ENCODE measurements around the gene HORMAD2. TPM values are rescaled to one million over a fixed set of nuclear protein-coding genes. Genes with fewer than 3 reads are reported as not detected.
"Not testable (repeated sequence)": the region's sequence is repeated elsewhere in the genome, so short reads cannot be mapped to it uniquely, and the experiment has no call there.

The HORMAD2 gene
- polyA plus RNA-seq, 4 donors, result not detected

DNA sequence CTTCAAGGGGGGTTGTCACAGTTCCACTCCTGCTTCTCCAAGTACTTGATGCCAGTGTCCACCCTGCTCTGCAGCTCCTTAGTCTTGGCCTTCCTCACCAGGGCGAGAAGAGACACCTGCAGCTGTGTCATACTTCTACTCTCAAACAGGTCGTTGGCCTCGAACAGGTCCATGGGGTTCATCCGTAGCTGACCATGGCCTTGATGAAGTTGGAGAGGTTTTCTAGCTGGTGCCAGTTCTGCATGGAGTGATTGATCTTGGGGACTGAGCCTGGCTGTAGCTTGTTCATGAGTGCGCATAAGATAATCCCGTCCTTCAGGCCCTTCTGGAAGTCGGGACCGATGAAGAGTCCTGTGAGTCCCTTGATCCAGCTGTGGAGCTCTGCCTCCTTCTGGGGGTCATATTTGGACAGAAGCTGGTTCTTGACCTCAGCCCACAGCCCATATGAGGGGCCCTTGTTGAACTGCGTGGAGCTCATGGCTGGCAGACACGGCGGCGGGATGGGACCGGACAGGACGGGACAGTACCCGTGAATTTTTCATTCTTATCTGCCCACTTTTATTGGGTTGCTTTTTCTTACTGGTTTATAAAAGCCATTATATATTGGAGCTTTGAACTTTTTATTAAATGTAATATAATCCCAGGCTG, 33.4 kb upstream of the HORMAD2 start:
- Histone ChIP-seq H3K4me3 (ENCODE audit: low read depth in 1 of 3, low read length in 3 of 3) (no peak overlapping the region), H3K36me3 (ENCODE audit: control insufficient read depth in 3 of 3, insufficient read depth in 2 of 3, low read depth in 1 of 3, low read length in 3 of 3) (peaks cover 0 to 2% (median 0%) of the 10 kb centered on the region in 3 donors), H3K9me3 (ENCODE audit: control insufficient read depth in 2 of 2, insufficient read depth in 1 of 2, low read depth in 1 of 2, low read length in 1 of 2) (no peaks in the 10 kb centered on the region), H3K27ac (ENCODE audit: low read depth in 1 of 3, low read length in 2 of 3) (no peak overlapping the region), H3K4me1 (ENCODE audit: control insufficient read depth in 3 of 3, insufficient read depth in 2 of 3, low read depth in 1 of 3, low read length in 2 of 3) (peaks cover 4 to 23% (median 5%) of the 10 kb centered on the region in 3 donors), H3K27me3 (ENCODE audit: control insufficient read depth in 3 of 3, insufficient read depth in 3 of 3, low read length in 3 of 3) (no peaks in the 10 kb centered on the region)
- no peak for DNase-seq
- WGBS, 3 donors, result 76 to 93% (median 80%) methylated on average over 15 of the region's 15 CpGs
- FAIRE-seq, result no peak

DNA sequence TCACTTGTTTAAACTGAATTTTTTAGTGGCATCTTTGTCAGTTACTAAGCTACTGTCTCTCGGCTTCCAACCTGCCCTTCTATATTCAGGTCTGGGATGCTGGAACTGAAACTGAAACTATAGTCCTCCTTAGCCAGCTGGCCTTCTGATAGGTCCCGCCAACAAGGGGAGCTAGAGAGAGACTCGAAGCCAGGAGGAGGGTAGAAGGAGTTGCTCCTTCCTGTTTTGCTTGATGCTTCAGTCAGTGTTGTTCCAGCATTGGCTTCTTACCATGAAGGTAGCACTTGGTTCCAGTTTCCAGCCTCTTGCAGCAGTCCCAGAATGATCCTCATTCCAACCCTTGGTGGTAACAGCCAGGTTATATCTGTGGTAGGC, 32.9 kb upstream of the HORMAD2 start:
- 9 to 30% (median 22%) methylated on average over 3 of the region's 3 CpGs for WGBS, 3 donors
- Histone ChIP-seq H3K27me3 (ENCODE audit: control insufficient read depth in 3 of 3, insufficient read depth in 3 of 3, low read length in 3 of 3) (no peaks in the 10 kb centered on the region), H3K9me3 (ENCODE audit: control insufficient read depth in 2 of 2, insufficient read depth in 1 of 2, low read depth in 1 of 2, low read length in 1 of 2) (no peaks in the 10 kb centered on the region), H3K36me3 (ENCODE audit: control insufficient read depth in 3 of 3, insufficient read depth in 2 of 3, low read depth in 1 of 3, low read length in 3 of 3) (peaks cover 0 to 2% (median 0%) of the 10 kb centered on the region in 3 donors), H3K4me3 (ENCODE audit: low read depth in 1 of 3, low read length in 3 of 3) (no peak overlapping the region), H3K27ac (ENCODE audit: low read depth in 1 of 3, low read length in 2 of 3) (no peak overlapping the region), H3K4me1 (ENCODE audit: control insufficient read depth in 3 of 3, insufficient read depth in 2 of 3, low read depth in 1 of 3, low read length in 2 of 3) (peaks cover 4 to 23% (median 5%) of the 10 kb centered on the region in 3 donors)
- no peak for FAIRE-seq
- DNase-seq, result peak; percentile 49 to 85

DNA sequence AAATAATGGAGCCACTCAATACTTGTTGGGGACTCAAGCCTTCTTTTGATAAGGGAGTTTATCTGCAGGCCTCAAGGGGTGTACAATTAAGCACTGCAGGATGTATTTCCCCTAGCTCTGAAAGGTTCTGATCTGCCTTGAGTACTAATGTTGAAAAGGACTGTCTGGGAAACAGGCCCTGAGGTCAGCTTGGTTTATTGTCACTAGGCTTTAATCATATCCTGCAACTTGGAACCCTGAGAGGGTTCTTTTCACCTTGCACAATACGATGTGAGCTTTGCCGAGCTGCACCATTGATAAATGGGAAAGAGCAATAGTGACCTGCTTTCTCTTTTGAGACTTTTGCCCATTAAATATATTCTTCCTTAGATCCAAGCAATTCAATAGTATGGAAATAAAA, 31.6 kb upstream of the HORMAD2 start:
- H3K27me3 ChIP-seq (ENCODE audit: control insufficient read depth in 3 of 3, insufficient read depth in 3 of 3, low read length in 3 of 3), result no peaks in the 10 kb centered on the region
- no peaks in the 10 kb centered on the region for H3K9me3 ChIP-seq (ENCODE audit: control insufficient read depth in 2 of 2, insufficient read depth in 1 of 2, low read depth in 1 of 2, low read length in 1 of 2)
- H3K4me3 ChIP-seq (ENCODE audit: low read depth in 1 of 3, low read length in 3 of 3), result no peak overlapping the region
- peaks cover 2 to 17% (median 3%) of the 10 kb centered on the region in 3 donors for H3K4me1 ChIP-seq (ENCODE audit: control insufficient read depth in 3 of 3, insufficient read depth in 2 of 3, low read depth in 1 of 3, low read length in 2 of 3)
- peaks cover 0 to 2% (median 0%) of the 10 kb centered on the region in 3 donors for H3K36me3 ChIP-seq (ENCODE audit: control insufficient read depth in 3 of 3, insufficient read depth in 2 of 3, low read depth in 1 of 3, low read length in 3 of 3)
- WGBS, 3 donors, result 78 to 91% (median 87%) methylated on average over 2 of the region's 2 CpGs
- DNase-seq (peak in 1 of 2 donors; percentile 19), FAIRE-seq (no peak)
- peak overlapping the region in 1 of 3 donors; percentile 8 for H3K27ac ChIP-seq (ENCODE audit: low read depth in 1 of 3, low read length in 2 of 3)

DNA sequence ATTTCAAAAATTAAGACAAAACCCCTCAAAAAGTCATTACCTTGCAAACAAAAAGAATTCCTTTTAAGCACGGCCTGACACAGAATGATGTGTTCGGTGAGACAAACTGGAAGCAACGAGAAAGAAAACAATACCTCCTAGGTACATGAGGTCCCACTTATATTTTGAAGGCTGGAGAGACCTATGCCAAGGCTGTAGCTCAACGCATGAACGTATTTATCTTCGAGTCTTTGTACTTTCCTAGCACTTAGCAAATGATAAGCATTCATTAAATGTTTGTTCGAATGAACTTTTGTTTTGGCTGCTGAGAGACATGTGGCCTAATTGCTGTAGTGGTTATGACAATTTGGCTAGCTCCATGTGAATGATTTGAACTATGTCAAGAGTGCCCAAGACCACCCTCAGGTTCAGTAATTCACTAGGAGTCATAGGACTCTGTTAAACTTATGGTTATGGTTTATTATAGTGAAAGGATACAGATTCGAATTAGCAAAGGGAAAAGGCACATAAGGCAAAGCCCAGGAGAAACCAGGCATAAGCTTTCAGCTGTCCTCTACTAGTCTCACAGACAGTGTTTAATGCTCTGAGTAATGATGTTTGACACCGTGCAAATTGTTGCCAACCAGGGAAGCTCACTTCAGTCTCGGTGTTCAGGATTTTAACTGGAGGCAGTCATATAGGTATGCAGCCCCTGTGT, 26.0 kb upstream of the HORMAD2 start:
- Histone ChIP-seq H3K9me3 (ENCODE audit: control insufficient read depth in 2 of 2, insufficient read depth in 1 of 2, low read depth in 1 of 2, low read length in 1 of 2) (peaks cover 0 to 9% of the 10 kb centered on the region in 2 donors), H3K27ac (ENCODE audit: low read depth in 1 of 3, low read length in 2 of 3) (no peak overlapping the region), H3K27me3 (ENCODE audit: control insufficient read depth in 3 of 3, insufficient read depth in 3 of 3, low read length in 3 of 3) (no peaks in the 10 kb centered on the region), H3K36me3 (ENCODE audit: control insufficient read depth in 3 of 3, insufficient read depth in 2 of 3, low read depth in 1 of 3, low read length in 3 of 3) (no peaks in the 10 kb centered on the region), H3K4me3 (ENCODE audit: low read depth in 1 of 3, low read length in 3 of 3) (no peak overlapping the region), H3K4me1 (ENCODE audit: control insufficient read depth in 3 of 3, insufficient read depth in 2 of 3, low read depth in 1 of 3, low read length in 2 of 3) (peaks cover 0 to 7% (median 0%) of the 10 kb centered on the region in 3 donors)
- DNase-seq (no peak), FAIRE-seq (no peak)
- WGBS, 3 donors, result 74 to 79% (median 77%) methylated on average over 10 of the region's 10 CpGs

DNA sequence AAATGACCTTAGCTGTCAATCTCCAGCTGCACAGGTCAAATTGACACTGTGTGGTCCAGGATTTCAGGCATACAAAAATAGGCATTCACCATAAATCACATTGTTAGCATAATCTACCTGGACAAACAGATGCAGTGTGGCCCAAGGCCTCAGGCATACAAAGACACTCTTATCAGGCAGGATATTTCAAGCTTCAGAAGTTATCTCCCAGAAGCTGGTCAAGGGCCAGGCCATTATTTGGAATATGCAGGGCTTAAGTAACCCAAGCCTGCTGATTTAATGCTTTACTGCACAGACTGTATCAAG, 25.5 kb upstream of the HORMAD2 start:
- Histone ChIP-seq H3K27ac (ENCODE audit: low read depth in 1 of 3, low read length in 2 of 3) (no peak overlapping the region), H3K36me3 (ENCODE audit: control insufficient read depth in 3 of 3, insufficient read depth in 2 of 3, low read depth in 1 of 3, low read length in 3 of 3) (no peaks in the 10 kb centered on the region), H3K4me1 (ENCODE audit: control insufficient read depth in 3 of 3, insufficient read depth in 2 of 3, low read depth in 1 of 3, low read length in 2 of 3) (peaks cover 0 to 7% (median 0%) of the 10 kb centered on the region in 3 donors), H3K27me3 (ENCODE audit: control insufficient read depth in 3 of 3, insufficient read depth in 3 of 3, low read length in 3 of 3) (no peaks in the 10 kb centered on the region), H3K4me3 (ENCODE audit: low read depth in 1 of 3, low read length in 3 of 3) (no peak overlapping the region), H3K9me3 (ENCODE audit: control insufficient read depth in 2 of 2, insufficient read depth in 1 of 2, low read depth in 1 of 2, low read length in 1 of 2) (peaks cover 0 to 9% of the 10 kb centered on the region in 2 donors)
- FAIRE-seq, result no peak
- DNase-seq, result no peak

DNA sequence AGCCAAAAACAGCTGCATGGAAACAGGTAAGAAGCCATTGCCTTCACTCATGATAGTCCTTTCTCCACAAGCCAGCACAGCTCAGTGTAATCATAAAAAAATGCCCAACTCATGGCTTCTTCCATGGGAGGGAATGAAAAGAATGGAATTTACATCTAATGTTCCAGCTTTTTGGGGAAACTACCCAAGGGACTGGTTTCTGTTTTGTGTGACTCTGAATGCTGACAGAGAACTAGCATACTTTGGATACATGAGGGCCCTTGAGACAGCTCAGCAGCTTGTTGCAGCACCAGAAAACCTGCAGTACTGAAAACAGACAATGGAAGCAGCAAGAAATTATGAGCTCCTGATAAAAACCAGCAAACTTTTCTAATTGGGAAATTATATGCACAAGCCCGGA, 24.2 kb upstream of the HORMAD2 start:
- peaks cover 0 to 9% of the 10 kb centered on the region in 2 donors for H3K9me3 ChIP-seq (ENCODE audit: control insufficient read depth in 2 of 2, insufficient read depth in 1 of 2, low read depth in 1 of 2, low read length in 1 of 2)
- H3K4me3 ChIP-seq (ENCODE audit: low read depth in 1 of 3, low read length in 3 of 3), result no peak overlapping the region
- peaks cover 0 to 7% (median 0%) of the 10 kb centered on the region in 3 donors for H3K4me1 ChIP-seq (ENCODE audit: control insufficient read depth in 3 of 3, insufficient read depth in 2 of 3, low read depth in 1 of 3, low read length in 2 of 3)
- no peaks in the 10 kb centered on the region for H3K27me3 ChIP-seq (ENCODE audit: control insufficient read depth in 3 of 3, insufficient read depth in 3 of 3, low read length in 3 of 3)
- no peak overlapping the region for H3K27ac ChIP-seq (ENCODE audit: low read depth in 1 of 3, low read length in 2 of 3)
- H3K36me3 ChIP-seq (ENCODE audit: control insufficient read depth in 3 of 3, insufficient read depth in 2 of 3, low read depth in 1 of 3, low read length in 3 of 3), result no peaks in the 10 kb centered on the region
- DNase-seq (no peak), FAIRE-seq (no peak)
- WGBS, 3 donors, result 87 to 96% (median 91%) methylated on average over 1 of the region's 1 CpG

DNA sequence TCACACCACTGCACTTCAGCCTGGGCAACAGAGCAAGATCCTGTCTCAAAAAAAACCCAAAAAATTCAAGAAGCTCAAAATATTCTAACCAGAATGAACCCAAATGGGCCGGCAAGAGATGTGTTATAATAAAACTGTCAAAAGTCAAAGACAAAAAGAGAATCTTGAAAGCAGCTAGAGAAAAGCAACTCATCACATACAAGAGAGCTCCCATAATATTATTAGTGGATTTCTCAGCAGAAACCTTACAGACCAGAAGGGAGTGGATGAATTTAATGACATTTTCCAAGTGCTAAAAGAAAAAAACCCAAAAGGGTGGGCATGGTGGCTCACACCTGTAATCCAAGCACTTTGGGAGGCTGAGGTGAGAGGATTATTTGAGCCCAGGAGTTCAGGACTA, 22.9 kb upstream of the HORMAD2 start:
- no peak overlapping the region for H3K4me3 ChIP-seq (ENCODE audit: low read depth in 1 of 3, low read length in 3 of 3)
- no peak overlapping the region for H3K27ac ChIP-seq (ENCODE audit: low read depth in 1 of 3, low read length in 2 of 3)
- DNase-seq (no peak), FAIRE-seq (no peak)
- no peaks in the 10 kb centered on the region for H3K36me3 ChIP-seq (ENCODE audit: control insufficient read depth in 3 of 3, insufficient read depth in 2 of 3, low read depth in 1 of 3, low read length in 3 of 3)
- WGBS, 3 donors, result 96 to 100% (median 96%) methylated on average over 1 of the region's 1 CpG
- peaks cover 0 to 15% (median 0%) of the 10 kb centered on the region in 3 donors for H3K4me1 ChIP-seq (ENCODE audit: control insufficient read depth in 3 of 3, insufficient read depth in 2 of 3, low read depth in 1 of 3, low read length in 2 of 3)
- peaks cover 0 to 9% of the 10 kb centered on the region in 2 donors for H3K9me3 ChIP-seq (ENCODE audit: control insufficient read depth in 2 of 2, insufficient read depth in 1 of 2, low read depth in 1 of 2, low read length in 1 of 2)
- no peaks in the 10 kb centered on the region for H3K27me3 ChIP-seq (ENCODE audit: control insufficient read depth in 3 of 3, insufficient read depth in 3 of 3, low read length in 3 of 3)

DNA sequence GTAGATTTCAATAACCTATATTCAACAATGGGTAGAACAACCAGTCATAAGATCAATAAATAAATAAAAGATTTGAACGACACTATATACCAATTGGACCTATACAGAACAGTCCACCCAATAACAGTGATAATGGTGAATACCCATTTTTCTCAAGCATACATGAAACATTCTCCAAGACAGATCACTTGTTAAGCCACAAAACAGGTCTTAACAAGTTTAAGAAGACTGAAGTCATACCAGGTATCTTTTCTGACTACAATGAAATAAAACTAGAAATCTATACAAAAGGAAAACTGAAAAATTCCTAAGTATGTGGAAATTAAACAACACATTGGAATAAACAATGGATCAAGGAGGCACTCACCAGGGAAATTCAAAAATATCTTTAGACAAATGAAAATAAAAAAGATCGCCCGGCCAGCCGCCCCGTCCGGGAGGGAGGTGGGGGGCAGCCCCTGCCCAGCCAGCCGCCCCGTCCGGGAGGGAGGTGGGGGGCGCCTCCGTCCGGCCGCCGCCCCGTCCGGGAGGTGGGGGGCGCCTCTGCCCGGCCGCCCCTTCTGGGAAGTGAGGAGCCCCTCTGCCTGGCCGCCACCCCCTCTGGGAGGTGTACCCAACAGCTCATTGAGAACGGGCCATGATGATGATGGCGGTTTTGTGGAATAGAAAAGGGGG, 20.8 kb upstream of the HORMAD2 start:
- not testable (repeated sequence) for H3K27ac ChIP-seq (ENCODE audit: low read depth in 1 of 3, low read length in 2 of 3); FAIRE-seq; DNase-seq; H3K4me3 ChIP-seq (ENCODE audit: low read depth in 1 of 3, low read length in 3 of 3); H3K36me3 ChIP-seq (ENCODE audit: control insufficient read depth in 3 of 3, insufficient read depth in 2 of 3, low read depth in 1 of 3, low read length in 3 of 3); H3K9me3 ChIP-seq (ENCODE audit: control insufficient read depth in 2 of 2, insufficient read depth in 1 of 2, low read depth in 1 of 2, low read length in 1 of 2); H3K27me3 ChIP-seq (ENCODE audit: control insufficient read depth in 3 of 3, insufficient read depth in 3 of 3, low read length in 3 of 3)
- 92 to 96% (median 96%) methylated on average over 18 to 20 of the region's 22 CpGs for WGBS, 3 donors
- peaks cover 0 to 25% (median 2%) of the 10 kb centered on the region in 3 donors for H3K4me1 ChIP-seq (ENCODE audit: control insufficient read depth in 3 of 3, insufficient read depth in 2 of 3, low read depth in 1 of 3, low read length in 2 of 3)

Measured in small intestine (tissue), 7 donors.